DOHH2 (cell line): Measurements from ENCODE around the gene UTY.

Experiments
- H3F3A ChIP-seq: fragments of 200-600 bp; sonication (generic), shearing (Covaris generic); 2 replicates; pipeline ENCODE4 v1.6.0; 2016; ENCODE audit warnings: antibody characterized with exemption, mild to moderate bottlenecking; ENCODE audit not compliant: control insufficient read depth, insufficient read depth
- H3K27ac ChIP-seq: fragments of 200-600 bp; sonication (generic); 2 replicates; pipeline ENCODE4 v1.5.1; 2014; ENCODE audit warnings: low read depth, mild to moderate bottlenecking, low read length, moderate library complexity
- H3K27me3 ChIP-seq: fragments of 200-600 bp; sonication (generic); 2 replicates; pipeline ENCODE4 v1.6.1; 2014; ENCODE audit warnings: mild to moderate bottlenecking, low read length, mixed read lengths; ENCODE audit not compliant: control insufficient read depth
- H3K36me3 ChIP-seq: fragments of 200-600 bp; sonication (generic); 2 replicates; pipeline ENCODE4 v1.6.1; 2014; ENCODE audit warnings: mild to moderate bottlenecking, low read length, moderate library complexity, mixed read lengths; ENCODE audit not compliant: control insufficient read depth
- H3K4me1 ChIP-seq: fragments of 200-600 bp; sonication (generic); 2 replicates; pipeline ENCODE4 v1.6.1; 2014; ENCODE audit warnings: mild to moderate bottlenecking, low read length, mixed read lengths; ENCODE audit not compliant: control insufficient read depth
- H3K4me2 ChIP-seq: fragments of 200-600 bp; sonication (generic); 2 replicates; pipeline ENCODE4 v1.6.0; 2014; ENCODE audit warnings: mild to moderate bottlenecking, low read length, moderate library complexity
- H3K4me3 ChIP-seq: fragments of 200-600 bp; sonication (generic); 2 replicates; pipeline ENCODE4 v1.5.1; 2014; ENCODE audit warnings: mild to moderate bottlenecking, low read length, mixed read lengths
- H3K79me2 ChIP-seq: fragments of 200-600 bp; sonication (generic); 2 replicates; pipeline ENCODE4 v1.6.1; 2014; ENCODE audit warnings: mild to moderate bottlenecking, low read length, mixed read lengths; ENCODE audit not compliant: control insufficient read depth
- H3K9me2 ChIP-seq: fragments of 200-600 bp; sonication (generic); replicated peaks from 2 replicates; pipeline ENCODE4 v1.6.1; 2014; ENCODE audit warnings: mild to moderate bottlenecking, low read length, mixed read lengths; ENCODE audit not compliant: control insufficient read depth
- H3K9me3 ChIP-seq: fragments of 200-600 bp; sonication (generic); 2 replicates; pipeline ENCODE4 v1.6.1; 2014; ENCODE audit warnings: antibody characterized with exemption, low read length, mixed read lengths; ENCODE audit not compliant: control insufficient read depth, insufficient read depth
- H4K20me1 ChIP-seq: fragments of 200-600 bp; sonication (generic); 2 replicates; pipeline ENCODE4 v1.6.0; 2014; ENCODE audit warnings: low read depth, mild to moderate bottlenecking, antibody characterized with exemption, low read length, moderate library complexity; ENCODE audit not compliant: control insufficient read depth, insufficient read depth
- EZH2phosphoT487 ChIP-seq: fragments of 200-600 bp; sonication (generic); IDR thresholded peaks from 2 replicates; pipeline ENCODE4 v1.6.1; 2017; ENCODE audit warnings: borderline replicate concordance, mild to moderate bottlenecking, antibody characterized with exemption, low read length, moderate library complexity, mixed read lengths
- TF ChIP-seq, protein P1 (sequence below): fragments of 200-600 bp; sonication (generic); IDR thresholded peaks from one replicate; pipeline ENCODE4 v1.5.1; 2014; ENCODE audit warnings: antibody characterized with exemption, mild to moderate bottlenecking, low read depth, low read length; ENCODE audit not compliant: poor library complexity, severe bottlenecking

The UTY gene

DNA sequence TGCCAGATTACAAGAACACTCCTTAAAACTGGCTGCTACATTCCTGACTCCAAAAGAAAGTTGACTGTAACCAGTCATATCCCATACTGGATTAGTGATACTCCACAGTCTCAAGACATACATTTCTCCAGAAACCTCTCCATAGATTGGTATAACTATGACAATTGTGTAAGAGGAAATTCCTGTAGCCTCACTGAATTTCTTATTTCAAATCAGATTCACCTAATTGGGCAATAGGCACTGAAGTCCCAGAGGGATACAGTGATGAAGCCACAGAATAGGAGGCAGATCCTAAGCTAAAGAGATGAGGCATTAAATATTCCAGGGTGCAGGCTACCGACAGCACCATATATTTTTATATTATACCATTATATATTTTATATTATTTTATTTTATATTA is 39.0 kb downstream of the UTY start:
- H3K79me2 ChIP-seq = peaks cover 67% of the 10 kb centered on the region
- no peaks in the 10 kb centered on the region for H3K9me3 ChIP-seq
- no peak overlapping the region for H3K27ac ChIP-seq
- TF ChIP-seq, protein P1, sequence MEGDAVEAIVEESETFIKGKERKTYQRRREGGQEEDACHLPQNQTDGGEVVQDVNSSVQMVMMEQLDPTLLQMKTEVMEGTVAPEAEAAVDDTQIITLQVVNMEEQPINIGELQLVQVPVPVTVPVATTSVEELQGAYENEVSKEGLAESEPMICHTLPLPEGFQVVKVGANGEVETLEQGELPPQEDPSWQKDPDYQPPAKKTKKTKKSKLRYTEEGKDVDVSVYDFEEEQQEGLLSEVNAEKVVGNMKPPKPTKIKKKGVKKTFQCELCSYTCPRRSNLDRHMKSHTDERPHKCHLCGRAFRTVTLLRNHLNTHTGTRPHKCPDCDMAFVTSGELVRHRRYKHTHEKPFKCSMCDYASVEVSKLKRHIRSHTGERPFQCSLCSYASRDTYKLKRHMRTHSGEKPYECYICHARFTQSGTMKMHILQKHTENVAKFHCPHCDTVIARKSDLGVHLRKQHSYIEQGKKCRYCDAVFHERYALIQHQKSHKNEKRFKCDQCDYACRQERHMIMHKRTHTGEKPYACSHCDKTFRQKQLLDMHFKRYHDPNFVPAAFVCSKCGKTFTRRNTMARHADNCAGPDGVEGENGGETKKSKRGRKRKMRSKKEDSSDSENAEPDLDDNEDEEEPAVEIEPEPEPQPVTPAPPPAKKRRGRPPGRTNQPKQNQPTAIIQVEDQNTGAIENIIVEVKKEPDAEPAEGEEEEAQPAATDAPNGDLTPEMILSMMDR = no peak
- TF ChIP-seq EZH2phosphoT487 = no peak
- H3K9me2 ChIP-seq = no peaks in the 10 kb centered on the region
- H3K4me2 ChIP-seq = no peak overlapping the region
- H3K36me3 ChIP-seq = peaks cover 54% of the 10 kb centered on the region
- no peaks in the 10 kb centered on the region for H4K20me1 ChIP-seq
- H3F3A ChIP-seq = no peaks in the 10 kb centered on the region
- H3K4me3 ChIP-seq = no peak overlapping the region
- H3K4me1 ChIP-seq = peaks cover 6% of the 10 kb centered on the region
- H3K27me3 ChIP-seq = no peaks in the 10 kb centered on the region

GRCh38 chrY:13435968-13436937 is 43.6 kb downstream of the UTY start:
- no peaks in the 10 kb centered on the region for H3K9me2 ChIP-seq
- H4K20me1 ChIP-seq = no peaks in the 10 kb centered on the region
- H3K4me3 ChIP-seq = no peak overlapping the region
- no peak overlapping the region for H3K4me2 ChIP-seq
- peaks cover 62% of the 10 kb centered on the region for H3K36me3 ChIP-seq
- peaks cover 86% of the 10 kb centered on the region for H3K79me2 ChIP-seq
- no peaks in the 10 kb centered on the region; the same call in 1 of the 2 replicates for H3F3A ChIP-seq
- H3K9me3 ChIP-seq = peaks cover 12% of the 10 kb centered on the region; the same call in 1 of the 2 replicates
- TF ChIP-seq, protein P1 = peak; percentile 29
- TF ChIP-seq EZH2phosphoT487 = no peak
- no peaks in the 10 kb centered on the region for H3K27me3 ChIP-seq
- H3K4me1 ChIP-seq = peaks cover 29% of the 10 kb centered on the region
- no peak overlapping the region for H3K27ac ChIP-seq

DNA sequence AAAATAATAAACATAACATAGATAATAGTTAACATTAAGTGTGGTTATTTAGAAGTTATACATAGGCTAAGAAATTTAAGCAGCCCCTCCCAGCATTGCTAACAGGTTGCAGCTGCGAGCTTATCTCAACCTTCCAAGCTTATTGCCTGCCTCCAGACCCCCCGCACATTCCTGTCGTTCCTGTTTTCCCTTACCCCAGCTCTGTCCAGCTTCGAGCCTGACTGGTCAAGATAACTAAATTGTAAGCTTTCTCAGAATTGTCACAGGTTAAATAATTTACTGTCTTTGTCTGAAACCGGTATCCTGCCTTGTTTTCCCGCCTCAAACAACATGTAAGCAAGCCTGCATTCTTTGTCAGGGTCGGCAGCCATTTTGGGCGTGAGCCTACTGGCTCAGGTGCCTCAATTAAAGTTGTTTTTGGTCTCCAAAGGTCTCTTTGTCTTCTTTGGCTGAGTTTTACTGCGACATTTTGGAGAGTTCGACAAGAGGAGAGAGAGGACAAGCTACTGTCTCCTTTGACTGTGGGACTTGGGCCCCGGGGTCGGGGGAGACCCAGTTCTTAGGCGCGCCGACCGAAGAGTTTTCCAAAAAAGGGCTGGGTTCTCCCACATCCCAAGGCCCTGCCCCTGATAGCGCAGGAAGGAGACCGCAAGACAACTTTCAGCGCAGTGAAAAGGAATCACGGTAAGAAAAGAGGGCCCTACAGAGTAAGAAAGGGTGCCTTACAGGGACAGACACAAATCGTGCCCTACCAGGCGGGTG is 44.4 kb downstream of the UTY start:
- Histone ChIP-seq H3K4me3 (no peak overlapping the region), H3F3A (no peaks in the 10 kb centered on the region; the same call in 1 of the 2 replicates), H3K9me2 (no peaks in the 10 kb centered on the region), H3K79me2 (peaks cover 90% of the 10 kb centered on the region), H3K27me3 (no peaks in the 10 kb centered on the region), H3K36me3 (peaks cover 71% of the 10 kb centered on the region), H4K20me1 (no peaks in the 10 kb centered on the region), H3K4me2 (no peak overlapping the region), H3K9me3 (peaks cover 19% of the 10 kb centered on the region; the same call in 1 of the 2 replicates), H3K4me1 (peaks cover 30% of the 10 kb centered on the region), H3K27ac (no peak overlapping the region)
- no peak for TF ChIP-seq EZH2phosphoT487
- TF ChIP-seq, protein P1 = no peak
